Stimulated activated naive B cell treated with anti-CD40 and anti-IgM and Interleukin-4, amounts not matched to agents 10 μg/mL and 1 μg/mL and 100 μg/mL, for 72 hours (primary cell): Measurements from ENCODE around the gene TRHDE.
"Not testable (repeated sequence)": the region's sequence is repeated elsewhere in the genome, so short reads cannot be mapped to it uniquely, and the experiment has no call there.

ENCODE experiments used
- ATAC-seq, 2 donors: fragments of 150-1000 bp; cut with Tn5 transposase; replicated peaks; 2 replicates each; pipeline ENCODE4 v1.10.0; 2021; ENCODE audit warnings: moderate library complexity in 1 of 2
- DNase-seq: peaks from one replicate; pipeline ENCODE4 v3.0.0; 2021
- H3K27ac Mint-ChIP-seq: one replicate; pipeline ENCODE4 v1.8.0; 2022; ENCODE audit warnings: mild to moderate bottlenecking, mixed read lengths
- H3K27me3 Mint-ChIP-seq, 2 donors: one replicate each; pipeline ENCODE4 v1.8.0; 2022; ENCODE audit warnings: mixed read lengths in 2 of 2
- H3K36me3 Mint-ChIP-seq, 2 donors: one replicate each; pipeline ENCODE4 v1.8.0; 2022; ENCODE audit warnings: mixed read lengths in 2 of 2, mild to moderate bottlenecking in 1 of 2
- H3K4me1 Mint-ChIP-seq, 2 donors: one replicate each; pipeline ENCODE4 v1.8.0; 2022; ENCODE audit warnings: mixed read lengths in 2 of 2, mild to moderate bottlenecking in 1 of 2
- H3K4me3 Mint-ChIP-seq, 2 donors: one replicate each; pipeline ENCODE4 v1.8.0; 2022; ENCODE audit warnings: mild to moderate bottlenecking in 2 of 2, mixed read lengths in 2 of 2, moderate library complexity in 1 of 2
- H3K9me3 Mint-ChIP-seq, 2 donors: one replicate each; pipeline ENCODE4 v1.8.0; 2022; ENCODE audit warnings: mixed read lengths in 2 of 2, mild to moderate bottlenecking in 1 of 2

TRHDE gene

GRCh38 chr12:72658615-72659014 lies 386.4 kb downstream of the TRHDE start:
- H3K27ac Mint-ChIP-seq = no peak overlapping the region
- no peaks in the 10 kb centered on the region for H3K36me3 Mint-ChIP-seq
- H3K4me3 Mint-ChIP-seq = no peak overlapping the region
- DNase-seq (no peak), ATAC-seq (no peak)
- no peaks in the 10 kb centered on the region for H3K27me3 Mint-ChIP-seq
- no peaks in the 10 kb centered on the region for H3K9me3 Mint-ChIP-seq
- H3K4me1 Mint-ChIP-seq = no peaks in the 10 kb centered on the region

- not testable (repeated sequence) for H3K27me3 Mint-ChIP-seq, H3K4me3 Mint-ChIP-seq, DNase-seq, H3K36me3 Mint-ChIP-seq, H3K9me3 Mint-ChIP-seq, H3K27ac Mint-ChIP-seq, H3K4me1 Mint-ChIP-seq, ATAC-seq
Observed at GRCh38 chr12:72660174-72660573, 388.0 kb downstream of the TRHDE start.

- Mint-ChIP-seq H3K27me3 (no peaks in the 10 kb centered on the region), H3K36me3 (no peaks in the 10 kb centered on the region), H3K4me3 (no peak overlapping the region), H3K9me3 (peaks cover 0 to 2% of the 10 kb centered on the region in 2 donors), H3K27ac (no peak overlapping the region), H3K4me1 (peaks cover 0 to 8% of the 10 kb centered on the region in 2 donors)
- no peak for DNase-seq
- ATAC-seq = peak in 1 of 2 donors; percentile 70
Observed at GRCh38 chr12:72673853-72674252, 401.7 kb downstream of the TRHDE start.

GRCh38 chr12:72676556-72676955 lies 404.4 kb downstream of the TRHDE start:
- Mint-ChIP-seq H3K4me3 (no peak overlapping the region), H3K4me1 (peaks cover 0 to 8% of the 10 kb centered on the region in 2 donors), H3K27ac (no peak overlapping the region), H3K36me3 (no peaks in the 10 kb centered on the region), H3K27me3 (no peaks in the 10 kb centered on the region), H3K9me3 (peaks cover 0 to 2% of the 10 kb centered on the region in 2 donors)
- ATAC-seq (no peak), DNase-seq (no peak)

- Mint-ChIP-seq H3K4me1 (peaks cover 0 to 8% of the 10 kb centered on the region in 2 donors), H3K9me3 (peaks cover 0 to 4% of the 10 kb centered on the region in 2 donors), H3K27ac (no peak overlapping the region), H3K4me3 (no peak overlapping the region), H3K36me3 (peaks cover 0 to 1% of the 10 kb centered on the region in 2 donors), H3K27me3 (no peaks in the 10 kb centered on the region)
- DNase-seq = no peak
- ATAC-seq = no peak
Observed at GRCh38 chr12:72677139-72677538, 405.0 kb downstream of the TRHDE start.

GRCh38 chr12:72677846-72678245 lies 405.7 kb downstream of the TRHDE start:
- no peak for DNase-seq
- Mint-ChIP-seq H3K9me3 (peaks cover 0 to 5% of the 10 kb centered on the region in 2 donors), H3K27me3 (no peaks in the 10 kb centered on the region), H3K4me3 (no peak overlapping the region), H3K4me1 (peaks cover 0 to 8% of the 10 kb centered on the region in 2 donors), H3K27ac (no peak overlapping the region), H3K36me3 (peaks cover 0 to 1% of the 10 kb centered on the region in 2 donors)
- no peak for ATAC-seq

- peaks cover 0 to under 1% of the 10 kb centered on the region in 2 donors for H3K4me1 Mint-ChIP-seq
- H3K36me3 Mint-ChIP-seq = peaks cover 0 to 1% of the 10 kb centered on the region in 2 donors
- no peaks in the 10 kb centered on the region for H3K27me3 Mint-ChIP-seq
- no peak for DNase-seq
- H3K27ac Mint-ChIP-seq = no peak overlapping the region
- peaks cover 0 to 5% of the 10 kb centered on the region in 2 donors for H3K9me3 Mint-ChIP-seq
- H3K4me3 Mint-ChIP-seq = no peak overlapping the region
- no peak for ATAC-seq
Observed at GRCh38 chr12:72679147-72679757, 407.1 kb downstream of the TRHDE start.

GRCh38 chr12:72681028-72681427 lies 408.9 kb downstream of the TRHDE start:
- H3K9me3 Mint-ChIP-seq = peaks cover 0 to 5% of the 10 kb centered on the region in 2 donors
- peaks cover 0 to 1% of the 10 kb centered on the region in 2 donors for H3K36me3 Mint-ChIP-seq
- DNase-seq (no peak), ATAC-seq (no peak)
- no peaks in the 10 kb centered on the region for H3K27me3 Mint-ChIP-seq
- no peak overlapping the region for H3K27ac Mint-ChIP-seq
- no peaks in the 10 kb centered on the region for H3K4me1 Mint-ChIP-seq
- no peak overlapping the region for H3K4me3 Mint-ChIP-seq

GRCh38 chr12:72684491-72684890 lies 412.3 kb downstream of the TRHDE start:
- Mint-ChIP-seq H3K4me3 (no peak overlapping the region), H3K27ac (no peak overlapping the region), H3K4me1 (no peaks in the 10 kb centered on the region), H3K36me3 (peaks cover 0 to 1% of the 10 kb centered on the region in 2 donors), H3K9me3 (peaks cover 5 to 7% of the 10 kb centered on the region in 2 donors), H3K27me3 (no peaks in the 10 kb centered on the region)
- ATAC-seq = no peak
- DNase-seq = no peak

GRCh38 chr12:72692338-72692737 lies 420.2 kb downstream of the TRHDE start:
- ATAC-seq (no peak), DNase-seq (no peak)
- no peaks in the 10 kb centered on the region for H3K36me3 Mint-ChIP-seq
- no peaks in the 10 kb centered on the region for H3K27me3 Mint-ChIP-seq
- H3K27ac Mint-ChIP-seq = no peak overlapping the region
- peaks cover 3 to 7% of the 10 kb centered on the region in 2 donors for H3K9me3 Mint-ChIP-seq
- H3K4me1 Mint-ChIP-seq = no peaks in the 10 kb centered on the region
- H3K4me3 Mint-ChIP-seq = no peak overlapping the region

- no peak overlapping the region for H3K4me3 Mint-ChIP-seq
- no peak for ATAC-seq
Observed at GRCh38 chr12:72694193-72694592, 422.0 kb downstream of the TRHDE start.

GRCh38 chr12:72699362-72699761 lies 427.2 kb downstream of the TRHDE start:
- H3K9me3 Mint-ChIP-seq = peaks cover 12 to 13% of the 10 kb centered on the region in 2 donors
- H3K27me3 Mint-ChIP-seq = no peaks in the 10 kb centered on the region

More at GRCh38 chr12:72694193-72694592, 422.0 kb downstream of the TRHDE start:
- Mint-ChIP-seq H3K27ac (no peak overlapping the region), H3K9me3 (peaks cover 3% of the 10 kb centered on the region in 2 donors), H3K4me1 (no peaks in the 10 kb centered on the region), H3K36me3 (no peaks in the 10 kb centered on the region), H3K27me3 (no peaks in the 10 kb centered on the region)
- no peak for DNase-seq

GRCh38 chr12:72712025-72712424 lies 439.9 kb downstream of the TRHDE start:
- peaks cover 0 to 11% of the 10 kb centered on the region in 2 donors for H3K9me3 Mint-ChIP-seq
- not testable (repeated sequence) for H3K27me3 Mint-ChIP-seq, H3K36me3 Mint-ChIP-seq, DNase-seq, H3K4me3 Mint-ChIP-seq, H3K27ac Mint-ChIP-seq, H3K4me1 Mint-ChIP-seq, ATAC-seq

More at GRCh38 chr12:72699362-72699761, 427.2 kb downstream of the TRHDE start:
- no peak overlapping the region for H3K4me3 Mint-ChIP-seq
- no peak for DNase-seq
- H3K4me1 Mint-ChIP-seq = no peaks in the 10 kb centered on the region
- ATAC-seq = no peak
- H3K36me3 Mint-ChIP-seq = no peaks in the 10 kb centered on the region
- H3K27ac Mint-ChIP-seq = no peak overlapping the region

- H3K9me3 Mint-ChIP-seq = peaks cover 0 to 11% of the 10 kb centered on the region in 2 donors
- H3K4me3 Mint-ChIP-seq = no peak overlapping the region
- H3K36me3 Mint-ChIP-seq = no peaks in the 10 kb centered on the region
- no peak overlapping the region for H3K27ac Mint-ChIP-seq
- no peaks in the 10 kb centered on the region for H3K27me3 Mint-ChIP-seq
- H3K4me1 Mint-ChIP-seq = no peaks in the 10 kb centered on the region
- DNase-seq (no peak), ATAC-seq (no peak)
Observed at GRCh38 chr12:72716221-72716620, 444.1 kb downstream of the TRHDE start.

GRCh38 chr12:72717036-72717435 lies 444.9 kb downstream of the TRHDE start:
- no peaks in the 10 kb centered on the region for H3K36me3 Mint-ChIP-seq
- H3K27me3 Mint-ChIP-seq = no peaks in the 10 kb centered on the region
- no peak overlapping the region for H3K4me3 Mint-ChIP-seq
- peaks cover 1 to 14% of the 10 kb centered on the region in 2 donors for H3K9me3 Mint-ChIP-seq
- no peak for DNase-seq
- ATAC-seq = no peak
- no peaks in the 10 kb centered on the region for H3K4me1 Mint-ChIP-seq
- no peak overlapping the region for H3K27ac Mint-ChIP-seq
